Neutrophil (primary cell): ENCODE results near the gene MRPL41.
"Not testable (repeated sequence)": the region's sequence is repeated elsewhere in the genome, so short reads cannot be mapped to it uniquely, and the experiment has no call there.

Experiments
- H3K27ac ChIP-seq: fragments of 200-600 bp; sonication (generic); 2 replicates; pipeline ENCODE4 v1.5.1; 2016; ENCODE audit warnings: mild to moderate bottlenecking, moderate library complexity
- H3K27me3 ChIP-seq: fragments of 200-600 bp; sonication (generic); 2 replicates; pipeline ENCODE4 v1.6.0; 2016; ENCODE audit warnings: mild to moderate bottlenecking
- H3K36me3 ChIP-seq: fragments of 200-600 bp; sonication (generic); 2 replicates; pipeline ENCODE4 v1.5.1; 2017
- H3K4me1 ChIP-seq, 2 experiments: fragments of 200-600 bp in 1 of 2; sonication (generic) in 1 of 2; 1 replicate in 1 of 2; 2 replicates in 1 of 2; pipeline versions ENCODE4 v1.5.1 to v1.6.1; 2013 to 2016; ENCODE audit warnings: low read depth in 1 of 2, low read length in 1 of 2, mild to moderate bottlenecking in 1 of 2, moderate library complexity in 1 of 2; ENCODE audit not compliant: control insufficient read depth in 1 of 2, insufficient read depth in 1 of 2
- H3K4me3 ChIP-seq, 2 experiments: fragments of 200-600 bp in 1 of 2; sonication (generic) in 1 of 2; 1 replicate in 1 of 2; 2 replicates in 1 of 2; pipeline ENCODE4 v1.5.1; 2013 to 2016; ENCODE audit warnings: low read depth in 1 of 2, low read length in 1 of 2, mild to moderate bottlenecking in 1 of 2, moderate library complexity in 1 of 2
- H3K9me3 ChIP-seq: fragments of 200-600 bp; sonication (generic); 2 replicates; pipeline ENCODE4 v1.5.1; 2016
- CTCF ChIP-seq: fragments of 200-600 bp; sonication (generic); IDR thresholded peaks from 2 replicates; pipeline ENCODE4 v1.5.1; 2016; ENCODE audit warnings: antibody characterized with exemption

MRPL41 gene

GRCh38 chr9:137547687-137548543, 3.8 kb upstream of the MRPL41 start:
- Histone ChIP-seq H3K27me3 (peaks cover 9% of the 10 kb centered on the region), H3K4me3 (no peak overlapping the region), H3K9me3 (no peaks in the 10 kb centered on the region), H3K4me1 (peaks cover 12 to 20% of the 10 kb centered on the region in 2 experiments), H3K27ac (no peak overlapping the region), H3K36me3 (no peaks in the 10 kb centered on the region)
- TF ChIP-seq CTCF, result no peak

- Histone ChIP-seq H3K9me3 (no peaks in the 10 kb centered on the region), H3K4me3 (peak within 1 kb of the TSS; percentile 79 to 87), H3K27ac (peak within 1 kb of the TSS; percentile 33), H3K36me3 (peaks cover 4% of the 10 kb centered on the region), H3K27me3 (peaks cover 9% of the 10 kb centered on the region), H3K4me1 (peaks cover 12 to 20% of the 10 kb centered on the region in 2 experiments)
- TF ChIP-seq CTCF, result no peak
These were observed 1.5 kb upstream of the MRPL41 start, which contains the start of gene PNPLA7 for GRCh38 chr9:137550231-137550621. TSS of gene PNPLA7 (minus strand) at chr9:137550402. CDS start at chr9:137550197, 205 bp downstream.

GRCh38 chr9:137550958-137551263, 768 bp upstream of the MRPL41 start:
- peaks cover 12 to 20% of the 10 kb centered on the region in 2 experiments for H3K4me1 ChIP-seq
- H3K27me3 ChIP-seq, H3K36me3 ChIP-seq, H3K9me3 ChIP-seq: not testable (repeated sequence)
- peak overlapping the region; percentile 33 for H3K27ac ChIP-seq
- H3K4me3 ChIP-seq, result peak overlapping the region; percentile 79 to 87

- no peaks in the 10 kb centered on the region for H3K9me3 ChIP-seq
- peak overlapping the region; percentile 70 for H3K27ac ChIP-seq
- peaks cover 15% of the 10 kb centered on the region for H3K36me3 ChIP-seq
- H3K4me3 ChIP-seq, result peak overlapping the region; percentile 79 to 87
- H3K27me3 ChIP-seq, result peaks cover 9% of the 10 kb centered on the region
- H3K4me1 ChIP-seq, result peaks cover 12 to 20% of the 10 kb centered on the region in 2 experiments
- no peak for TF ChIP-seq CTCF
These were observed 516 bp downstream of the MRPL41 start for GRCh38 chr9:137552022-137552768.

- H3K27me3 ChIP-seq, H3K4me3 ChIP-seq, H3K9me3 ChIP-seq, H3K27ac ChIP-seq: not testable (repeated sequence)
- Histone ChIP-seq H3K4me1 (peaks cover 12 to 20% of the 10 kb centered on the region in 2 experiments), H3K36me3 (peaks cover 23% of the 10 kb centered on the region)
These were observed 2.0 kb downstream of the MRPL41 start for GRCh38 chr9:137553654-137554053.

- Histone ChIP-seq H3K9me3 (no peaks in the 10 kb centered on the region), H3K4me1 (peaks cover 12 to 20% of the 10 kb centered on the region in 2 experiments), H3K27ac (no peak overlapping the region), H3K4me3 (no peak overlapping the region), H3K27me3 (peaks cover 9% of the 10 kb centered on the region), H3K36me3 (peaks cover 23% of the 10 kb centered on the region)
- TF ChIP-seq CTCF, result no peak
These were observed 2.7 kb downstream of the MRPL41 start for GRCh38 chr9:137554349-137554748.
